ENCODE measurements around the gene GALNT2. TPM values are rescaled to one million over a fixed set of nuclear protein-coding genes. Genes with fewer than 3 reads are reported as not detected.

Gene GALNT2
- total and polyA plus RNA-seq, 4 donors = 47.5 to 182 (median 114) TPM

DNA sequence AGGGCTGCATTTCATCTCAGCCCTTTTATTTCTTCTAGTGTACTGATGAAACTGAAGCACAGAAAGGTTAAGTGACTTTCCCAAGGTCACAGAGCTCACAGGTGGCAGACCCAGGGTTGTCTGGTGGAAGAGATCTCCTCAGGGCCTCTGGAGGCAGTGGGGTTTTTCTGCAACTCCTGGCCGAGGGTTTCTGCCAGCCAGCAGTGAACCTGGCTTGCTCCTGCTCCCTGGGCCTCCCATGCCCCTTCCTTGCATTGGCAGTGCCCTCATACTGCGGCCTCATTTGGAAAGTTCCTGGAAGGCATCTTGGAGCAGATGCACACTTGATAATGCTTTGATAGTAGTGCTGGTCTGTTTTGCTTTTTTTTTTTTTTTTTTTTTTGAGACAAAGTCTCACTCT is 7.7 kb downstream of the GALNT2 start (continued):
- TF ChIP-seq REST (IDR thresholded peaks at IDR 0.05) (no peak), NR2F2 (IDR thresholded peaks at IDR 0.05) (no peak), TAF1 (conservative IDR thresholded peaks at IDR 0.05) (no peak), YY1 (IDR thresholded peaks at IDR 0.05) (no peak), RXRA (IDR thresholded peaks at IDR 0.05) (no peak), FOXA2 (IDR thresholded peaks at IDR 0.05) (no peak)

DNA sequence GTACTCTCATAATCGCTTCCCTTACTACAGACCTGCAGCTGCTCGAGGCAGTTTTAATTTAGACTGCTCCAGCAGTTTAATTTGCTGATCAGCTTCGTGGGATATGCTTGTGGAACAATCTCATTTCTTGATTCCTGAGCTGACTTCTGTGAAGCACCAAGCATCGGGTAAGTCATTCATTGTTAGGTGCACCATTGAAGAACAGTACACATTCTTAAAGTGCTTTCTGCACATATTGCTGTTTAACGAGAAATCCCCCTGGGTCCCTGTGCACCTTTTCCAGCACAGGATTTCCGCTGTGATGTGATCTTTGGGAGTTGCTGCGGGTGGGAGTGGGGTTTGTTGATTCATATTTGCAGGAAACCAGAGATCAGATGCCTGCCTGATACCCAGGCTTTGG is 9.1 kb downstream of the GALNT2 start:
- no peak overlapping the region for H3K27ac ChIP-seq (ENCODE audit: low read depth in 1 of 2, low read length in 2 of 2)
- no peak overlapping the region for H3K4me3 ChIP-seq (ENCODE audit: low read depth in 1 of 3, low read length in 3 of 3)
- H3K27me3 ChIP-seq (ENCODE audit: control insufficient read depth in 4 of 4, insufficient read depth in 4 of 4, low read length in 3 of 4) = no peaks in the 10 kb centered on the region
- WGBS = 92% methylated on average over 7 of the region's 7 CpGs
- H3K9me3 ChIP-seq (ENCODE audit: control insufficient read depth in 4 of 4, low read length in 3 of 4) = no peaks in the 10 kb centered on the region
- peaks cover 7 to 29% (median 18%) of the 10 kb centered on the region in 4 donors for H3K4me1 ChIP-seq (ENCODE audit: control insufficient read depth in 4 of 4, insufficient read depth in 4 of 4, low read length in 3 of 4)
- peaks cover 0 to 9% (median 6%) of the 10 kb centered on the region in 4 donors for H3K36me3 ChIP-seq (ENCODE audit: control insufficient read depth in 4 of 4, insufficient read depth in 3 of 4, low read depth in 1 of 4, low read length in 3 of 4)
- no peak for TF ChIP-seq SP1 (IDR thresholded peaks at IDR 0.05)
- no peak for TF ChIP-seq GABPA (IDR thresholded peaks at IDR 0.05 in 1 of 2, conservative IDR thresholded peaks at IDR 0.05 in 1 of 2)
- TF ChIP-seq JUND (IDR thresholded peaks at IDR 0.05) = no peak
- no peak for TF ChIP-seq HNF4A (conservative IDR thresholded peaks at IDR 0.05)
- TF ChIP-seq RXRA (IDR thresholded peaks at IDR 0.05) = no peak
- TF ChIP-seq, protein P1, sequence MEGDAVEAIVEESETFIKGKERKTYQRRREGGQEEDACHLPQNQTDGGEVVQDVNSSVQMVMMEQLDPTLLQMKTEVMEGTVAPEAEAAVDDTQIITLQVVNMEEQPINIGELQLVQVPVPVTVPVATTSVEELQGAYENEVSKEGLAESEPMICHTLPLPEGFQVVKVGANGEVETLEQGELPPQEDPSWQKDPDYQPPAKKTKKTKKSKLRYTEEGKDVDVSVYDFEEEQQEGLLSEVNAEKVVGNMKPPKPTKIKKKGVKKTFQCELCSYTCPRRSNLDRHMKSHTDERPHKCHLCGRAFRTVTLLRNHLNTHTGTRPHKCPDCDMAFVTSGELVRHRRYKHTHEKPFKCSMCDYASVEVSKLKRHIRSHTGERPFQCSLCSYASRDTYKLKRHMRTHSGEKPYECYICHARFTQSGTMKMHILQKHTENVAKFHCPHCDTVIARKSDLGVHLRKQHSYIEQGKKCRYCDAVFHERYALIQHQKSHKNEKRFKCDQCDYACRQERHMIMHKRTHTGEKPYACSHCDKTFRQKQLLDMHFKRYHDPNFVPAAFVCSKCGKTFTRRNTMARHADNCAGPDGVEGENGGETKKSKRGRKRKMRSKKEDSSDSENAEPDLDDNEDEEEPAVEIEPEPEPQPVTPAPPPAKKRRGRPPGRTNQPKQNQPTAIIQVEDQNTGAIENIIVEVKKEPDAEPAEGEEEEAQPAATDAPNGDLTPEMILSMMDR (IDR thresholded peaks at IDR 0.05; ENCODE audit: low read depth, low read length, missing input control) = no peak
- no peak for TF ChIP-seq YY1 (IDR thresholded peaks at IDR 0.05)
- TF ChIP-seq RAD21 (IDR thresholded peaks at IDR 0.05) = no peak
- no peak for TF ChIP-seq FOXA2 (IDR thresholded peaks at IDR 0.05)
- no peak for TF ChIP-seq FOXA1 (IDR thresholded peaks at IDR 0.05)
- TF ChIP-seq ATF3 (IDR thresholded peaks at IDR 0.05) = no peak
- TF ChIP-seq TAF1 (conservative IDR thresholded peaks at IDR 0.05) = no peak
- TF ChIP-seq REST (IDR thresholded peaks at IDR 0.05) = no peak
- no peak for TF ChIP-seq HNF4G (IDR thresholded peaks at IDR 0.05)
- no peak for TF ChIP-seq ZBTB33 (IDR thresholded peaks at IDR 0.05)
- no peak for TF ChIP-seq MAX (IDR thresholded peaks at IDR 0.05)
- TF ChIP-seq NR2F2 (IDR thresholded peaks at IDR 0.05) = no peak
- TF ChIP-seq EGR1 (IDR thresholded peaks at IDR 0.05; ENCODE audit: low read depth in 2 of 2) = no peak
- no peak for DNase-seq (ENCODE audit: low spot score)
- H3K9ac ChIP-seq (ENCODE audit: low read depth in 1 of 2, low read length in 2 of 2) = no peak overlapping the region
